CD14-positive monocyte (primary cell): ENCODE results near the gene HMGXB4. TPM values are rescaled to one million over a fixed set of nuclear protein-coding genes. Genes with fewer than 3 reads are reported as not detected.

ENCODE experiments used
- DNase-seq, 3 donors: peaks; one replicate each; pipeline ENCODE4 v3.0.0-alpha.2; 2011 to 2022
- H2AFZ ChIP-seq: 2 replicates; pipeline ENCODE4 v1.6.0; 2012; ENCODE audit warnings: mild to moderate bottlenecking, low read depth, low read length, inconsistent platforms; ENCODE audit not compliant: insufficient read depth, poor library complexity, severe bottlenecking
- H3K27ac ChIP-seq, 2 donors: 1 replicate in 1 of 2; 2 replicates in 1 of 2; pipeline ENCODE4 v1.5.1; 2012 to 2013; ENCODE audit warnings: low read length in 2 of 2, control low read depth in 1 of 2, inconsistent platforms in 1 of 2, low read depth in 1 of 2, mild to moderate bottlenecking in 1 of 2
- H3K27me3 ChIP-seq, 2 donors: one replicate each; pipeline versions ENCODE4 v1.6.0 to v1.6.1; 2011 to 2013; ENCODE audit warnings: low read length in 2 of 2; ENCODE audit not compliant: control insufficient read depth in 2 of 2, insufficient read depth in 2 of 2
- H3K36me3 ChIP-seq, 2 donors: replicated peaks in 1 of 2; 1 replicate in 1 of 2; 2 replicates in 1 of 2; pipeline versions ENCODE4 v1.5.1 to v1.6.1; 2012 to 2013; ENCODE audit warnings: low read length in 2 of 2, control low read depth in 1 of 2, inconsistent platforms in 1 of 2, mild to moderate bottlenecking in 1 of 2; ENCODE audit not compliant: insufficient read depth in 2 of 2, control insufficient read depth in 1 of 2
- H3K4me1 ChIP-seq, 2 donors: 1 replicate in 1 of 2; 2 replicates in 1 of 2; pipeline versions ENCODE4 v1.5.1 to v1.6.1; 2012 to 2013; ENCODE audit warnings: low read length in 2 of 2, control low read depth in 1 of 2, inconsistent platforms in 1 of 2, mild to moderate bottlenecking in 1 of 2, moderate library complexity in 1 of 2; ENCODE audit not compliant: insufficient read depth in 2 of 2, control insufficient read depth in 1 of 2
- H3K4me2 ChIP-seq: replicated peaks from 2 replicates; pipeline ENCODE3; 2012; ENCODE audit warnings: low read length, moderate library complexity, mild to moderate bottlenecking; ENCODE audit not compliant: poor library complexity, severe bottlenecking; ENCODE audit errors: extremely low read depth
- H3K4me3 ChIP-seq, 3 experiments: fragments of 200-600 bp in 1 of 3; sonication (generic) in 1 of 3; replicated peaks in 1 of 3; 1 replicate in 2 of 3; 2 replicates in 1 of 3; pipeline ENCODE4 v1.5.1; 2011 to 2013; ENCODE audit warnings: low read length in 3 of 3, mild to moderate bottlenecking in 3 of 3, control low read depth in 2 of 3, low read depth in 2 of 3, inconsistent platforms in 1 of 3, moderate library complexity in 1 of 3
- H3K79me2 ChIP-seq: 2 replicates; pipeline ENCODE4 v1.6.0; 2012; ENCODE audit warnings: mild to moderate bottlenecking, control low read depth, inconsistent platforms, low read length, moderate library complexity; ENCODE audit not compliant: insufficient read depth
- H3K9ac ChIP-seq: 2 replicates; pipeline ENCODE4 v1.6.0; 2017; ENCODE audit warnings: low read length, mild to moderate bottlenecking; ENCODE audit not compliant: insufficient read depth, poor library complexity, severe bottlenecking
- H3K9me3 ChIP-seq, 2 donors: replicated peaks in 1 of 2; 1 replicate in 1 of 2; 2 replicates in 1 of 2; pipeline versions ENCODE4 v1.5.1 to v1.6.1; 2012 to 2013; ENCODE audit warnings: low read length in 2 of 2, control low read depth in 1 of 2; ENCODE audit not compliant: control insufficient read depth in 1 of 2, insufficient read depth in 1 of 2
- H4K20me1 ChIP-seq: 2 replicates; pipeline ENCODE4 v1.6.0; 2012; ENCODE audit warnings: mild to moderate bottlenecking, low read length, control low read depth, moderate library complexity; ENCODE audit not compliant: insufficient read depth
- H3K27ac Mint-ChIP-seq, 7 donors: one replicate each; pipeline ENCODE4 v1.8.0; 2020; ENCODE audit warnings: mild to moderate bottlenecking in 7 of 7, mixed read lengths in 7 of 7, moderate library complexity in 6 of 7, inconsistent platforms in 2 of 7
- H3K27me3 Mint-ChIP-seq, 3 donors: one replicate each; pipeline ENCODE4 v1.8.0; 2021 to 2022; ENCODE audit warnings: low read depth in 3 of 3, mild to moderate bottlenecking in 3 of 3, mixed read lengths in 3 of 3, moderate library complexity in 3 of 3, inconsistent platforms in 1 of 3
- H3K36me3 Mint-ChIP-seq, 2 donors: one replicate each; pipeline ENCODE4 v1.8.0; 2020; ENCODE audit warnings: mixed read lengths in 2 of 2, inconsistent platforms in 1 of 2, mild to moderate bottlenecking in 1 of 2
- H3K4me1 Mint-ChIP-seq: one replicate; pipeline ENCODE4 v1.8.0; 2020; ENCODE audit warnings: mild to moderate bottlenecking, mixed read lengths
- H3K4me3 Mint-ChIP-seq, 2 donors: one replicate each; pipeline ENCODE4 v1.8.0; 2020; ENCODE audit warnings: mild to moderate bottlenecking in 2 of 2, mixed read lengths in 2 of 2, moderate library complexity in 1 of 2
- H3K9me3 Mint-ChIP-seq, 7 donors: one replicate each; pipeline ENCODE4 v1.8.0; 2020 to 2022; ENCODE audit warnings: mixed read lengths in 7 of 7, mild to moderate bottlenecking in 6 of 7, moderate library complexity in 6 of 7, inconsistent platforms in 2 of 7
- WGBS: methylation state at CpG from one replicate; pipeline ENCODE4 v1.1.5; 2013; ENCODE audit warnings: missing lambda C conversion rate; ENCODE audit not compliant: insufficient coverage; 5-methylcytosine and 5-hydroxymethylcytosine counted together
- intact Hi-C, 2 donors: fragments of 100-400 bp; cut with micrococcal nuclease; formaldehyde crosslinking; loops; one replicate each; pipeline versions ENCODE4 v1.15.0 to v1.15.1; 2023
- polyA plus RNA-seq, 3 donors: library from polyadenylated mRNA; depleted of rRNA in 1 of 3; unstranded in 2 of 3; stranded (reverse) in 1 of 3; fragments of 300-500 nt in 2 of 3; fragments of >200 nt in 1 of 3; fragmentation: Illumina TruSeq in 2 of 3; gene quantifications; 1 replicate in 2 of 3; 2 replicates in 1 of 3; pipeline ENCODE4 v1.2.3, GENCODE V29; 2012 to 2021
- TF ChIP-seq, protein P1 (sequence below): fragments of 200-600 bp; IDR thresholded peaks from one replicate; pipeline ENCODE4 v1.8.0; 2022; ENCODE audit warnings: antibody characterized with exemption, mild to moderate bottlenecking

Gene HMGXB4
- polyA plus RNA-seq, 3 donors = 6.3 to 11.4 (median 8.1) TPM

DNA sequence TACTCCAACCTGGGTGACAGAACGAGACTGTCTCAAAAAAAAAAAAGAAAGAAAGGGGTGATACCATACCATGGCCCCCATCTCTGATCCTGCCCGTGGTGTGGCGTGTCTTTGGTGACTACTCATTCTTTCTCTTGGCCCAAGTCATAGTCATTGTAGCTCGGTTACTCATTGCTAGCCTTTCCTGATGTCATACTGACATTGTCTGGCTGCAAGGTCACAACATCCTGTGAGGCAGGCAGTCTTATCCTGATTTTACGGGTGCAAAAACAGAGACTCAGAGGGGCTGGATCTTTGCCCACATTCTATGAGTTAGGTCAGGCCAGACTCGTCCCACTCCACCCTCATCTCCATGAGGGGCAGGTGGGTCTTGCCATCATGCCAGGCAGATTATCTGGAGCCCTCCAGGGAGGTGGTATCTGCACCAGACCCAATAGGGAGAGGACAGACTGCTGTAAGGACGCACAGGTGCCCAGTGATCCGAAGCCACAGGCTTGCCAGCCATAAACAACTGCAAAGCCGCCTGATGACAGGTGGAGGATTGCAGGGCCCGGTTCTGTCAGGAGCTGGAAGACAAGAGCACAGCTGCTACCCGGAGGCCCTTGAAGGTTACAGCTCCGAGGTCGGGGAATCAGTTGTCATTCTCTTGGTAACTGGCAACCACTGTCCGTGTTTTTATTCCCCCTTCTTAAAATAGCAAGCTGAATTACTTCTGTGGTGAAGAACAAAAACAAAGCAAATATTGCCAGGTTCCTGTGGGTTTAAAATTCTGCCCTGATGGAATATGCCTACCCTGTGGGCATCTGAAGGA lies 56.2 kb downstream of the HMGXB4 start:
- WGBS = 80% methylated on average over 9 of the region's 14 CpGs
- Histone ChIP-seq H3K27ac (peak overlapping the region in 1 of 2 donors; percentile 50), H3K4me3 (no peak overlapping the region), H3K27me3 (no peaks in the 10 kb centered on the region), H4K20me1 (peaks cover 100% of the 10 kb centered on the region), H3K4me1 (peaks cover 6 to 16% of the 10 kb centered on the region in 2 donors), H2AFZ (no peak overlapping the region), H3K79me2 (peaks cover 95% of the 10 kb centered on the region), H3K4me2 (no peak overlapping the region), H3K9me3 (no peaks in the 10 kb centered on the region), H3K9ac (no peak overlapping the region), H3K36me3 (peaks cover 46 to 92% of the 10 kb centered on the region in 2 donors)
- Mint-ChIP-seq H3K36me3 (peaks cover 88 to 90% of the 10 kb centered on the region in 2 donors), H3K4me3 (no peak overlapping the region), H3K9me3 (peaks cover 0 to 3% (median 0%) of the 10 kb centered on the region in 7 donors), H3K27ac (peak overlapping the region in 4 of 7 donors; percentile 65 to 95 (median 74)), H3K27me3 (peaks cover 0 to 2% (median 0%) of the 10 kb centered on the region in 3 donors), H3K4me1 (peaks cover 32% of the 10 kb centered on the region)
- intact Hi-C loops = no loop called here
- TF ChIP-seq, protein P1, sequence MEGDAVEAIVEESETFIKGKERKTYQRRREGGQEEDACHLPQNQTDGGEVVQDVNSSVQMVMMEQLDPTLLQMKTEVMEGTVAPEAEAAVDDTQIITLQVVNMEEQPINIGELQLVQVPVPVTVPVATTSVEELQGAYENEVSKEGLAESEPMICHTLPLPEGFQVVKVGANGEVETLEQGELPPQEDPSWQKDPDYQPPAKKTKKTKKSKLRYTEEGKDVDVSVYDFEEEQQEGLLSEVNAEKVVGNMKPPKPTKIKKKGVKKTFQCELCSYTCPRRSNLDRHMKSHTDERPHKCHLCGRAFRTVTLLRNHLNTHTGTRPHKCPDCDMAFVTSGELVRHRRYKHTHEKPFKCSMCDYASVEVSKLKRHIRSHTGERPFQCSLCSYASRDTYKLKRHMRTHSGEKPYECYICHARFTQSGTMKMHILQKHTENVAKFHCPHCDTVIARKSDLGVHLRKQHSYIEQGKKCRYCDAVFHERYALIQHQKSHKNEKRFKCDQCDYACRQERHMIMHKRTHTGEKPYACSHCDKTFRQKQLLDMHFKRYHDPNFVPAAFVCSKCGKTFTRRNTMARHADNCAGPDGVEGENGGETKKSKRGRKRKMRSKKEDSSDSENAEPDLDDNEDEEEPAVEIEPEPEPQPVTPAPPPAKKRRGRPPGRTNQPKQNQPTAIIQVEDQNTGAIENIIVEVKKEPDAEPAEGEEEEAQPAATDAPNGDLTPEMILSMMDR = no peak
- DNase-seq = peak in 2 of 3 donors; percentile 26 to 46

DNA sequence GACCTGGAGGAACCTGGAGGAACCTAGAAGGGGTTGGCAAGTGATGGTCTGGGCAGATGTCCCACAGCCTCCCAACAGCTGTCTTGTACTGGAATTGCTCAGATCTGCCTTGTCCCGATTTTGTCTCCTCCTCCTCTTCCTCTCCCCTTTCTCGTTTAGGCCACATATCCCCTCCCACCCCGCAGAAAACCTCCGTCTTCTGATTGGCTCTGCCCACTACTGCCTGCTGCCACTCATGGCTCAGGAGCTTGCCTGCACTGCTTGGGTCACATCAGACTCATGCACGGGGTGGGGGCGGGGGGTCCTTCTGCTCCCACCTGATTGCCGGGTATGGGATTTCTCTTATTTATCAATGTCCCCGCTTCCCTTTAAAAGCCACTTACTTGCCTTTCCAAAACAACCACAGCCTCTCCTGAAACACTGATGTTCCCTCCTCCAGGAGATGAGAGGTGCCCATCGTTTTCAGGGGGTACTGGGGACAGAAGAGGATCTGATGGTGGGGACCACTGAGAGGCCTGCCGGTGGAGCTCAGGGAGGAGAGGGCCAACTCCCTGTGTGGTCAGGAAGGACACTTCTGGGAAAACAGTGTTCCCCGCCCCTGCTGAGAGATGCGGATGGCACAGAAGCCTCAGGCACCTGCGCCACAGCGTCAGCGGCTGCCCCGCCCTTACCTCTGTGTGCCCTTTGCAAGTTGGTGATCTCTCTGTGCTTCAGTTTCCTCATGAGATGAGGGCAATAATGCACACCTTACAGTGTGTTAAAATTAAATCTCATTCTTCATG lies 57.1 kb downstream of the HMGXB4 start:
- Histone ChIP-seq H3K4me3 (no peak overlapping the region), H3K36me3 (peaks cover 54 to 95% of the 10 kb centered on the region in 2 donors), H2AFZ (no peak overlapping the region), H4K20me1 (peaks cover 100% of the 10 kb centered on the region), H3K27ac (peak overlapping the region in 1 of 2 donors; percentile 50), H3K27me3 (no peaks in the 10 kb centered on the region), H3K79me2 (peaks cover 94% of the 10 kb centered on the region), H3K9ac (no peak overlapping the region), H3K9me3 (no peaks in the 10 kb centered on the region), H3K4me2 (no peak overlapping the region), H3K4me1 (peaks cover 0 to 8% of the 10 kb centered on the region in 2 donors)
- TF ChIP-seq, protein P1 = no peak
- peaks cover 24% of the 10 kb centered on the region for H3K4me1 Mint-ChIP-seq
- peaks cover 88 to 94% of the 10 kb centered on the region in 2 donors for H3K36me3 Mint-ChIP-seq
- peak overlapping the region in 5 of 7 donors; percentile 2 to 95 (median 28) for H3K27ac Mint-ChIP-seq
- intact Hi-C loops = no loop called here
- WGBS = 83% methylated on average over 12 of the region's 16 CpGs
- H3K4me3 Mint-ChIP-seq = no peak overlapping the region
- peaks cover 0 to 3% (median 0%) of the 10 kb centered on the region in 7 donors for H3K9me3 Mint-ChIP-seq
- no peak for DNase-seq
- peaks cover 0 to 2% (median 0%) of the 10 kb centered on the region in 3 donors for H3K27me3 Mint-ChIP-seq
